Astrocyte (in vitro differentiated cells and primary cell): ENCODE measurements around the gene ANKRD9. TPM values are rescaled to one million over a fixed set of nuclear protein-coding genes. Genes with fewer than 3 reads are reported as not detected.
A peak's percentile ranks its signal among the peaks of the same experiment; 100 is the strongest.

Experiments used
- DNase-seq: peaks from one replicate; pipeline ENCODE4 v3.0.0-alpha.2; 2010; ENCODE audit warnings: low read depth
- FAIRE-seq: peaks from 2 replicates; lab custom pipeline; 2011; peaks lifted over from hg19 to GRCh38; lab: Jason Lieb, UNC
- H2AFZ ChIP-seq: 2 replicates; pipeline ENCODE4 v1.6.0; 2012; ENCODE audit warnings: low read depth, low read length, inconsistent platforms
- H3K27ac ChIP-seq: 2 replicates; pipeline ENCODE4 v1.5.1; 2011; ENCODE audit warnings: low read depth, low read length, inconsistent platforms
- H3K27me3 ChIP-seq: 2 replicates; pipeline ENCODE4 v1.6.0; 2011; ENCODE audit warnings: low read length, inconsistent platforms; ENCODE audit not compliant: insufficient read depth
- H3K36me3 ChIP-seq: 2 replicates; pipeline ENCODE4 v1.5.1; 2011; ENCODE audit warnings: low read length, inconsistent platforms; ENCODE audit not compliant: insufficient read depth
- H3K4me1 ChIP-seq: 2 replicates; pipeline ENCODE4 v1.5.1; 2011; ENCODE audit warnings: low read length, inconsistent platforms; ENCODE audit not compliant: insufficient read depth
- H3K4me2 ChIP-seq: 2 replicates; pipeline ENCODE4 v1.6.0; 2012; ENCODE audit warnings: low read length, inconsistent platforms
- H3K4me3 ChIP-seq: 2 replicates; pipeline ENCODE4 v1.5.1; 2011; ENCODE audit warnings: low read depth, mild to moderate bottlenecking, low read length, inconsistent platforms; ENCODE audit not compliant: insufficient read depth
- H3K79me2 ChIP-seq: 2 replicates; pipeline ENCODE4 v1.6.0; 2012; ENCODE audit warnings: mild to moderate bottlenecking, low read length, inconsistent platforms; ENCODE audit not compliant: insufficient read depth
- H3K9ac ChIP-seq: 2 replicates; pipeline ENCODE4 v1.6.0; 2012; ENCODE audit warnings: mild to moderate bottlenecking, low read length, inconsistent platforms
- H3K9me3 ChIP-seq: 2 replicates; pipeline ENCODE4 v1.5.1; 2012; ENCODE audit warnings: low read depth, mild to moderate bottlenecking, low read length, inconsistent platforms; ENCODE audit not compliant: insufficient read depth
- H4K20me1 ChIP-seq: 2 replicates; pipeline ENCODE4 v1.6.0; 2012; ENCODE audit warnings: low read length, inconsistent platforms; ENCODE audit not compliant: insufficient read depth
- H3K27ac Mint-ChIP-seq: one replicate; pipeline ENCODE4 v1.8.0; 2021; ENCODE audit warnings: mild to moderate bottlenecking, mixed read lengths; ENCODE audit not compliant: unreplicated experiment
- H3K27me3 Mint-ChIP-seq: one replicate; pipeline ENCODE4 v1.8.0; 2021; ENCODE audit warnings: low read depth, mixed read lengths; ENCODE audit not compliant: unreplicated experiment
- H3K36me3 Mint-ChIP-seq: one replicate; pipeline ENCODE4 v1.8.0; 2021; ENCODE audit warnings: low read depth, mixed read lengths; ENCODE audit not compliant: unreplicated experiment
- H3K4me1 Mint-ChIP-seq: one replicate; pipeline ENCODE4 v1.8.0; 2021; ENCODE audit warnings: low read depth, mixed read lengths; ENCODE audit not compliant: unreplicated experiment
- H3K4me3 Mint-ChIP-seq: one replicate; pipeline ENCODE4 v1.8.0; 2021; ENCODE audit warnings: mild to moderate bottlenecking, moderate library complexity, mixed read lengths; ENCODE audit not compliant: unreplicated experiment
- H3K9me3 Mint-ChIP-seq: one replicate; pipeline ENCODE4 v1.8.0; 2021; ENCODE audit warnings: mild to moderate bottlenecking, mixed read lengths; ENCODE audit not compliant: unreplicated experiment
- EZH2 ChIP-seq: IDR thresholded peaks from 2 replicates; pipeline ENCODE4 v1.6.1; 2012; ENCODE audit warnings: mild to moderate bottlenecking, low read length, inconsistent platforms; ENCODE audit not compliant: insufficient read depth
- total RNA-seq: library from RNA; stranded (reverse); gene quantifications from 2 replicates; pipeline ENCODE4 v1.2.1, GENCODE V29; 2021
- TF ChIP-seq, protein P1 (sequence below): IDR thresholded peaks from 2 replicates; pipeline ENCODE4 v1.5.1; 2011; ENCODE audit warnings: low read depth, mild to moderate bottlenecking, inconsistent platforms, low read length, moderate library complexity; ENCODE audit not compliant: insufficient read depth

Gene ANKRD9
- total RNA-seq, 1 donor from 2014 or later: 9.4 TPM

DNA sequence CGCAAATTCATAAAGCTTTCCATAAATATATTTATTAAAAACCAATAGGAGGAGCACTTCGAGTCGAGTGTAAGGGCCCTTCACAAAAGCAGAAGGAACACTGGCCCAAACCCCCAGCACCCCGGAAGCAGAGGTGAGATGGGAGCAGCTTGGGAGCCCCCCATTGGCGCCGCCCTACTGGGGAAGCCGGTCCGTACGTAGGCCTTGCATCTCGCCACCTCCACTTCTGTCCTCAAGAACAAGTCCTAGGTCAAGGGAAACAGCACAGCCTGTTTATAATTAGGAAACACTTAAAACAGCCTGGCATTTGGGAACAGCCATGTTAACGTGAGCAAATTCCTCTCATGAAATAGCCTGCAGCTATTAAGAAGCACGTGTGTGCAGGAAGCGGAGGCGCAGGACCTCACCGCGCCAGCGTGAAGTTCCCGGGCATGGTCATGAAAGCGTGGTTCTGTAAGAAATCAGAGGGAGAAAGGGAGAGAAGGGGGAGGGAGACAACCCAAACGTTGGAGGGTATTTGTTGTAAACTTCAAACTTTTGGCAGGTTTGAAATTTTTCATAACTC lies 7.7 kb downstream of the ANKRD9 start:
- Histone ChIP-seq H3K27ac (no peak overlapping the region), H3K9me3 (no peaks in the 10 kb centered on the region), H3K4me3 (no peak overlapping the region), H4K20me1 (no peaks in the 10 kb centered on the region), H2AFZ (no peak overlapping the region), H3K4me2 (no peak overlapping the region), H3K27me3 (no peaks in the 10 kb centered on the region), H3K79me2 (no peaks in the 10 kb centered on the region), H3K36me3 (no peaks in the 10 kb centered on the region), H3K4me1 (peaks cover 3% of the 10 kb centered on the region), H3K9ac (no peak overlapping the region)
- Mint-ChIP-seq H3K27me3 (no peaks in the 10 kb centered on the region), H3K9me3 (no peaks in the 10 kb centered on the region), H3K4me3 (no peak overlapping the region), H3K27ac (no peak overlapping the region), H3K4me1 (peaks cover 3% of the 10 kb centered on the region), H3K36me3 (peaks cover 17% of the 10 kb centered on the region)
- FAIRE-seq: no peak
- no peak for DNase-seq
- TF ChIP-seq, protein P1, sequence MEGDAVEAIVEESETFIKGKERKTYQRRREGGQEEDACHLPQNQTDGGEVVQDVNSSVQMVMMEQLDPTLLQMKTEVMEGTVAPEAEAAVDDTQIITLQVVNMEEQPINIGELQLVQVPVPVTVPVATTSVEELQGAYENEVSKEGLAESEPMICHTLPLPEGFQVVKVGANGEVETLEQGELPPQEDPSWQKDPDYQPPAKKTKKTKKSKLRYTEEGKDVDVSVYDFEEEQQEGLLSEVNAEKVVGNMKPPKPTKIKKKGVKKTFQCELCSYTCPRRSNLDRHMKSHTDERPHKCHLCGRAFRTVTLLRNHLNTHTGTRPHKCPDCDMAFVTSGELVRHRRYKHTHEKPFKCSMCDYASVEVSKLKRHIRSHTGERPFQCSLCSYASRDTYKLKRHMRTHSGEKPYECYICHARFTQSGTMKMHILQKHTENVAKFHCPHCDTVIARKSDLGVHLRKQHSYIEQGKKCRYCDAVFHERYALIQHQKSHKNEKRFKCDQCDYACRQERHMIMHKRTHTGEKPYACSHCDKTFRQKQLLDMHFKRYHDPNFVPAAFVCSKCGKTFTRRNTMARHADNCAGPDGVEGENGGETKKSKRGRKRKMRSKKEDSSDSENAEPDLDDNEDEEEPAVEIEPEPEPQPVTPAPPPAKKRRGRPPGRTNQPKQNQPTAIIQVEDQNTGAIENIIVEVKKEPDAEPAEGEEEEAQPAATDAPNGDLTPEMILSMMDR: no peak
- TF ChIP-seq EZH2: no peak

DNA sequence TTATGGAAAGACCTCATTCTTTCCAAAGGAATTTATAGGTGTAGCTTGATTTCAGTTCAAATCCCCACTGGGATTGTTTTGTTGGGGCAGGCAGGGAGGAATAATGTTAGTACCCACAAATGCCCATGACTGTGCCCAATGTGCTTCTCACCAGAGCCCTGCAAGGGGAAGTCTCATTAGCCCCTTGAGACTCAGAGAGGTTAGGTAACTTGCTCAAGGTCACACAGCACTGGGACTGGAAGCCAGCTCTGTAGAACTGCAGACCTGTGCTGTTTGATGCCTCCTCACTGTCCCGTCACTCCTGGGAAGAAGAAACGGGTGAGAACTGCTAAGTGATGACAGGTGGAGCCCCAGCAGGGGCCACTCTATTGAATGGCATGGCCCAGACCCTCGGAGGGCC lies 8.9 kb downstream of the ANKRD9 start:
- Histone ChIP-seq H3K79me2 (no peaks in the 10 kb centered on the region), H4K20me1 (no peaks in the 10 kb centered on the region), H3K9ac (no peak overlapping the region), H3K4me1 (peaks cover 3% of the 10 kb centered on the region), H2AFZ (no peak overlapping the region), H3K27me3 (no peaks in the 10 kb centered on the region), H3K27ac (no peak overlapping the region), H3K4me3 (no peak overlapping the region), H3K9me3 (no peaks in the 10 kb centered on the region), H3K36me3 (no peaks in the 10 kb centered on the region), H3K4me2 (no peak overlapping the region)
- Mint-ChIP-seq H3K4me1 (peaks cover 3% of the 10 kb centered on the region), H3K36me3 (peaks cover 19% of the 10 kb centered on the region), H3K4me3 (no peak overlapping the region), H3K9me3 (no peaks in the 10 kb centered on the region), H3K27ac (no peak overlapping the region), H3K27me3 (no peaks in the 10 kb centered on the region)
- no peak for TF ChIP-seq EZH2
- TF ChIP-seq, protein P1: no peak
- FAIRE-seq: no peak
- DNase-seq: no peak

DNA sequence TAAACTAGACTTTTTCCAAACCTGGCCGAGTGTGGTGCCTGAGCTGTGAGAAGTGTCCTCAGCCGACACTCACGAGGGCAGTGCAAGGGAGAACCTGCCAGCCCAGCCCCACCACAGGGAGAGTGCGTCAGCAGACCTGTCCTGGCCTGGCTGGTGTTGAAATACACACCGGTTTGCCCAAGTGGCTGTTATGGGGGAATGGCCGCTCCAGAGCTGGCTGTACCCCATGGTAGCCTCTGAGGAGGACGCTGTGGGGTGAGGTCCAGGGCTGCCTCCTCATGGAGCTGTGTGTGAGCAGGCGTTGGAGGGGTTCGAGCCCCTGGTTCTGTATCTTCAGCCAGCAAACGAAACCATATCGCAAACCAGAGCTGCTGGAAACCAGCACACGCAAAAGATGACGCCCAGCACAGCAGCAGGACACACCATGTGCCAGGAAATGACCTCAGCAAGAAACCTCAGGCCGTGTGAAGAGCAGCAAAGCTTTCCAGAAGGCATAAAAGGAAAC lies 9.4 kb downstream of the ANKRD9 start:
- Mint-ChIP-seq H3K9me3 (no peaks in the 10 kb centered on the region), H3K27me3 (no peaks in the 10 kb centered on the region), H3K4me3 (no peak overlapping the region), H3K36me3 (peaks cover 19% of the 10 kb centered on the region), H3K4me1 (peaks cover 3% of the 10 kb centered on the region), H3K27ac (no peak overlapping the region)
- no peaks in the 10 kb centered on the region for H3K9me3 ChIP-seq
- FAIRE-seq (no peak), DNase-seq (peak; percentile 59)
- H3K4me1 ChIP-seq: peaks cover 3% of the 10 kb centered on the region
- H3K79me2 ChIP-seq: no peaks in the 10 kb centered on the region
- H3K4me2 ChIP-seq: no peak overlapping the region
- no peaks in the 10 kb centered on the region for H4K20me1 ChIP-seq
- H3K4me3 ChIP-seq: no peak overlapping the region
- H3K27me3 ChIP-seq: no peaks in the 10 kb centered on the region
- H2AFZ ChIP-seq: no peak overlapping the region
- TF ChIP-seq, protein P1: no peak
- TF ChIP-seq EZH2: no peak
- no peaks in the 10 kb centered on the region for H3K36me3 ChIP-seq
- no peak overlapping the region for H3K9ac ChIP-seq
- no peak overlapping the region for H3K27ac ChIP-seq
